ENCODE results near the gene HNRNPD.
"Not testable (repeated sequence)": the region's sequence is repeated elsewhere in the genome, so short reads cannot be mapped to it uniquely, and the experiment has no call there.

- TF ChIP-seq CTCF (IDR thresholded peaks at IDR 0.05); POLR2AphosphoS5 (IDR thresholded peaks at IDR 0.05; ENCODE audit: insufficient read depth in 1 of 2, low read depth in 1 of 2): not testable (repeated sequence)
These were observed 40.1 kb downstream of the HNRNPD start for GRCh38 chr4:82333641-82334040.
